ENCODE data around the gene SPARC.

The SPARC gene

GRCh38 chr5:151699071-151699901 lies 12.6 kb upstream of the SPARC start:
- TF ChIP-seq RAD21 (IDR thresholded peaks at IDR 0.05; ENCODE audit: low read depth) (0 out of 2 replicates have a peak, but pooled peaks have one; percentile 1), YY1 (IDR thresholded peaks at IDR 0.05; ENCODE audit: low read depth) (no peak), CEBPB (IDR thresholded peaks at IDR 0.05) (no peak), EP300 (IDR thresholded peaks at IDR 0.05; ENCODE audit: borderline replicate concordance) (peak; percentile 45; the same call in 1 of the 2 replicates), MAX (IDR thresholded peaks at IDR 0.05) (no peak), EGR1 (IDR thresholded peaks at IDR 0.05) (no peak), ZBTB7A (IDR thresholded peaks at IDR 0.05; ENCODE audit: low read depth) (0 out of 2 replicates have a peak, but pooled peaks have one; percentile 28), TCF12 (IDR thresholded peaks at IDR 0.05; ENCODE audit: low read depth) (0 out of 2 replicates have a peak, but pooled peaks have one; percentile 16), CREB1 (IDR thresholded peaks at IDR 0.05; ENCODE audit: low read depth) (no peak), TEAD4 (IDR thresholded peaks at IDR 0.05) (peak; percentile 70), NFIC (IDR thresholded peaks at IDR 0.05) (no peak), FOXM1 (IDR thresholded peaks at IDR 0.05; ENCODE audit: borderline replicate concordance, low read depth) (no peak), TAF1 (IDR thresholded peaks at IDR 0.05; ENCODE audit: low read depth) (no peak)
- TF ChIP-seq, protein P1, sequence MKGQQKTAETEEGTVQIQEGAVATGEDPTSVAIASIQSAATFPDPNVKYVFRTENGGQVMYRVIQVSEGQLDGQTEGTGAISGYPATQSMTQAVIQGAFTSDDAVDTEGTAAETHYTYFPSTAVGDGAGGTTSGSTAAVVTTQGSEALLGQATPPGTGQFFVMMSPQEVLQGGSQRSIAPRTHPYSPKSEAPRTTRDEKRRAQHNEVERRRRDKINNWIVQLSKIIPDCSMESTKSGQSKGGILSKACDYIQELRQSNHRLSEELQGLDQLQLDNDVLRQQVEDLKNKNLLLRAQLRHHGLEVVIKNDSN (IDR thresholded peaks at IDR 0.05): no peak
- TF ChIP-seq, protein P2, sequence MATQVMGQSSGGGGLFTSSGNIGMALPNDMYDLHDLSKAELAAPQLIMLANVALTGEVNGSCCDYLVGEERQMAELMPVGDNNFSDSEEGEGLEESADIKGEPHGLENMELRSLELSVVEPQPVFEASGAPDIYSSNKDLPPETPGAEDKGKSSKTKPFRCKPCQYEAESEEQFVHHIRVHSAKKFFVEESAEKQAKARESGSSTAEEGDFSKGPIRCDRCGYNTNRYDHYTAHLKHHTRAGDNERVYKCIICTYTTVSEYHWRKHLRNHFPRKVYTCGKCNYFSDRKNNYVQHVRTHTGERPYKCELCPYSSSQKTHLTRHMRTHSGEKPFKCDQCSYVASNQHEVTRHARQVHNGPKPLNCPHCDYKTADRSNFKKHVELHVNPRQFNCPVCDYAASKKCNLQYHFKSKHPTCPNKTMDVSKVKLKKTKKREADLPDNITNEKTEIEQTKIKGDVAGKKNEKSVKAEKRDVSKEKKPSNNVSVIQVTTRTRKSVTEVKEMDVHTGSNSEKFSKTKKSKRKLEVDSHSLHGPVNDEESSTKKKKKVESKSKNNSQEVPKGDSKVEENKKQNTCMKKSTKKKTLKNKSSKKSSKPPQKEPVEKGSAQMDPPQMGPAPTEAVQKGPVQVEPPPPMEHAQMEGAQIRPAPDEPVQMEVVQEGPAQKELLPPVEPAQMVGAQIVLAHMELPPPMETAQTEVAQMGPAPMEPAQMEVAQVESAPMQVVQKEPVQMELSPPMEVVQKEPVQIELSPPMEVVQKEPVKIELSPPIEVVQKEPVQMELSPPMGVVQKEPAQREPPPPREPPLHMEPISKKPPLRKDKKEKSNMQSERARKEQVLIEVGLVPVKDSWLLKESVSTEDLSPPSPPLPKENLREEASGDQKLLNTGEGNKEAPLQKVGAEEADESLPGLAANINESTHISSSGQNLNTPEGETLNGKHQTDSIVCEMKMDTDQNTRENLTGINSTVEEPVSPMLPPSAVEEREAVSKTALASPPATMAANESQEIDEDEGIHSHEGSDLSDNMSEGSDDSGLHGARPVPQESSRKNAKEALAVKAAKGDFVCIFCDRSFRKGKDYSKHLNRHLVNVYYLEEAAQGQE (IDR thresholded peaks at IDR 0.05; ENCODE audit: low read depth): no peak

DNA sequence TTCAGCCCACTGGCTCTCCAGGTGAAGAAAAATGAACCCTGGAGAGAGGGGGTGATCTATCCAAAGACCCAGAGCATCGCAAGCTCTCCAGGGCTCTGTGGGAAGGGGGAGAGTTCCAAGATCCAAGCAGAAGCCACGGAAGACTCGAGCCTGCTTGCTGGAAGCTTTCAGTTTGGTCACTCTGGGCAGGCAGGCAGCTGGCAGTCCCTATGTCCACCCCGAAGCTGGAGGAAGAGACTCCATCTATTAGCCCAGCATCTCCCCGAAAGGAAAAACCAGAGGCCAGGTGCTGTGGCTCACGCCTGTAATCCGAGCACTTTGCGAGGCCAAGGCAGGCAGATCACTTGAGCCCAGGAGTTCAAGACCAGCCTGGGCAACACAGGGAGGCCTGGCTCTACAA lies 10.7 kb upstream of the SPARC start:
- TF ChIP-seq ZBTB7A (IDR thresholded peaks at IDR 0.05; ENCODE audit: low read depth) (no peak), CREB1 (IDR thresholded peaks at IDR 0.05; ENCODE audit: low read depth) (no peak), YY1 (IDR thresholded peaks at IDR 0.05; ENCODE audit: low read depth) (no peak), TEAD4 (IDR thresholded peaks at IDR 0.05) (no peak), NFIC (IDR thresholded peaks at IDR 0.05) (no peak), EP300 (IDR thresholded peaks at IDR 0.05; ENCODE audit: borderline replicate concordance) (no peak), FOXM1 (IDR thresholded peaks at IDR 0.05; ENCODE audit: borderline replicate concordance, low read depth) (no peak), TCF12 (IDR thresholded peaks at IDR 0.05; ENCODE audit: low read depth) (no peak), RAD21 (IDR thresholded peaks at IDR 0.05; ENCODE audit: low read depth) (no peak), EGR1 (IDR thresholded peaks at IDR 0.05) (no peak), TAF1 (IDR thresholded peaks at IDR 0.05; ENCODE audit: low read depth) (no peak), MAX (IDR thresholded peaks at IDR 0.05) (no peak)
- TF ChIP-seq, protein P1 (IDR thresholded peaks at IDR 0.05): no peak
- TF ChIP-seq, protein P2 (IDR thresholded peaks at IDR 0.05; ENCODE audit: low read depth): no peak

DNA sequence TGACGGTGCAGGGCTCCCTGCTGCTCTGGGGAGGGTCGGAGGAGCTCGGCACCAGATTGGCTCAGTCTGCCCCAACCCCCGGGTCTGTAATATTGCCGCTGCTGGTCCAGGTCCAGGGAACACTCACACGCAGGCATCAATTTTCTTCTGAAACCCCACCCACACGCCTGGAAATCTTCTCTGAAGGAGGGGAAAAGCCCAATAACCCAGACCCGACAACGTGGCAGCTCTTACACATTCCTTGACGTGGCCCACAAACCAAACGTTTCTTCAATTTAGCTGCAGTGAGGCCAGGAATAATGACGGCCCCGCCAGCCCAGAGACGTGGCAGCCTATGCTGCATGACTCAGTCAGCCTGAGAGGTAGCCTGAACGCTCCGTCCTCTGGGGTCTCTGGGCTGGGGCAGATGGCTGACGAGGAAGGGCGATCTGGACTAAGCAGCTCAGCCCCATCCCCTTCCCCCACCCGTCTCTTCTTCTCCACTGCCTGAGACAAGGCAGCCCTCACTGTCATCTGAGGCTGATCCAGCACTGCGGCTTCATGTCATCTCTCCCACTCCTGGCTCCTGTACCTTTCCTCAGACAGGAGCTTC lies 9.9 kb upstream of the SPARC start:
- TF ChIP-seq, protein P1 (IDR thresholded peaks at IDR 0.05): no peak
- 0 out of 2 replicates have a peak, but pooled peaks have one; percentile 10 for TF ChIP-seq MAX (IDR thresholded peaks at IDR 0.05)

DNA sequence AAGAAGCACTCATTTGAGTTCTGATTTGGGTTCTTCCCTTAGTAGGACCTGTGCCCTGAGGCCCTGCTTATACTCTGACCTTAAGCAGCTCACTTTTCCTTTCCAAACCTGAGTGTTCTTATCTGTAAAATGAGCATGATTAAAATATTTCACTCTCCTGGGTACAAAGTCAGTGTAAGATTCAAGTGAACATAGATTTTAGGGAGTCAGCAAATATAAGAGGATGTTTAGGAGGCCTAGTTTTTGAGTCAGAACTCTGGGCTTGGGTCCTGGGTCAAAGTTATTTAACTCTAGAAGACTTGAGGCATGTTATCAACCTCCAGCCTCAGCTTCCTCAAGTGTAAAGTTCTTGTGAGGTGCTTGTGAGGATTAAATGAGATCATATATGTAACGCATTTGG lies 8.7 kb upstream of the SPARC start:
- TF ChIP-seq TCF12 (IDR thresholded peaks at IDR 0.05; ENCODE audit: low read depth) (no peak), NFIC (IDR thresholded peaks at IDR 0.05) (no peak), FOXM1 (IDR thresholded peaks at IDR 0.05; ENCODE audit: borderline replicate concordance, low read depth) (no peak)
- TF ChIP-seq, protein P1 (IDR thresholded peaks at IDR 0.05): no peak

Measured in Ishikawa (cell line).